ENCODE measurements around the gene MLXIP. TPM values are rescaled to one million over a fixed set of nuclear protein-coding genes. Genes with fewer than 3 reads are reported as not detected.

MLXIP gene
- total RNA-seq, 1 experiment from 2014 or later, result 13.5 TPM

- Histone ChIP-seq H3K36me3 (peaks cover 78% of the 10 kb centered on the region), H3K9me3 (replicated peaks) (no peaks in the 10 kb centered on the region), H3K27me3 (replicated peaks) (no peaks in the 10 kb centered on the region), H3K27ac (no peak overlapping the region), H3K4me1 (replicated peaks) (no peaks in the 10 kb centered on the region; the same call in 1 of the 2 replicates), H3K4me3 (no peak overlapping the region)
- DNase-seq (ENCODE audit: low read depth in 1 of 2, low spot score in 2 of 2), result no peak
Observed at GRCh38 chr12:122138181-122138580, 59.6 kb downstream of the MLXIP start.

GRCh38 chr12:122138616-122139015 lies 60.1 kb downstream of the MLXIP start:
- DNase-seq (ENCODE audit: low read depth in 1 of 2, low spot score in 2 of 2), result no peak
- Histone ChIP-seq H3K4me3 (no peak overlapping the region), H3K9me3 (replicated peaks) (no peaks in the 10 kb centered on the region), H3K4me1 (replicated peaks) (no peaks in the 10 kb centered on the region; the same call in 1 of the 2 replicates), H3K27me3 (replicated peaks) (no peaks in the 10 kb centered on the region), H3K36me3 (peaks cover 78% of the 10 kb centered on the region), H3K27ac (no peak overlapping the region)

GRCh38 chr12:122139266-122139665 lies 60.7 kb downstream of the MLXIP start:
- no peaks in the 10 kb centered on the region for H3K27me3 ChIP-seq (replicated peaks)
- DNase-seq (ENCODE audit: low read depth in 1 of 2, low spot score in 2 of 2), result no peak
- no peak overlapping the region for H3K27ac ChIP-seq
- peaks cover 76% of the 10 kb centered on the region for H3K36me3 ChIP-seq
- H3K4me1 ChIP-seq (replicated peaks), result no peaks in the 10 kb centered on the region; the same call in 1 of the 2 replicates
- H3K9me3 ChIP-seq (replicated peaks), result no peaks in the 10 kb centered on the region
- H3K4me3 ChIP-seq, result no peak overlapping the region

- H3K27ac ChIP-seq, result no peak overlapping the region
Observed at GRCh38 chr12:122139941-122140340, 61.4 kb downstream of the MLXIP start.

GRCh38 chr12:122140467-122141257 lies 62.1 kb downstream of the MLXIP start:
- Histone ChIP-seq H3K4me3 (no peak overlapping the region), H3K4me1 (replicated peaks) (no peaks in the 10 kb centered on the region; the same call in 1 of the 2 replicates), H3K27ac (no peak overlapping the region), H3K27me3 (replicated peaks) (no peaks in the 10 kb centered on the region), H3K9me3 (replicated peaks) (no peaks in the 10 kb centered on the region), H3K36me3 (peaks cover 66% of the 10 kb centered on the region)
- no peak for DNase-seq (ENCODE audit: low read depth in 1 of 2, low spot score in 2 of 2)

More at GRCh38 chr12:122139941-122140340, 61.4 kb downstream of the MLXIP start:
- Histone ChIP-seq H3K4me3 (no peak overlapping the region), H3K36me3 (peaks cover 73% of the 10 kb centered on the region), H3K9me3 (replicated peaks) (no peaks in the 10 kb centered on the region), H3K27me3 (replicated peaks) (no peaks in the 10 kb centered on the region), H3K4me1 (replicated peaks) (no peaks in the 10 kb centered on the region; the same call in 1 of the 2 replicates)
- no peak for DNase-seq (ENCODE audit: low read depth in 1 of 2, low spot score in 2 of 2)

- Histone ChIP-seq H3K4me1 (replicated peaks) (no peaks in the 10 kb centered on the region; the same call in 1 of the 2 replicates), H3K27ac (no peak overlapping the region), H3K36me3 (peaks cover 58% of the 10 kb centered on the region), H3K9me3 (replicated peaks) (no peaks in the 10 kb centered on the region), H3K27me3 (replicated peaks) (no peaks in the 10 kb centered on the region), H3K4me3 (no peak overlapping the region)
- no peak for DNase-seq (ENCODE audit: low read depth in 1 of 2, low spot score in 2 of 2)
Observed at GRCh38 chr12:122141911-122142725, 63.6 kb downstream of the MLXIP start.

- Histone ChIP-seq H3K9me3 (replicated peaks) (no peaks in the 10 kb centered on the region), H3K4me3 (no peak overlapping the region), H3K4me1 (replicated peaks) (no peaks in the 10 kb centered on the region; the same call in 1 of the 2 replicates), H3K27ac (no peak overlapping the region), H3K36me3 (peaks cover 54% of the 10 kb centered on the region), H3K27me3 (replicated peaks) (no peaks in the 10 kb centered on the region)
- no peak for DNase-seq (ENCODE audit: low read depth in 1 of 2, low spot score in 2 of 2)
Observed at GRCh38 chr12:122142857-122143256, 64.3 kb downstream of the MLXIP start.

- Histone ChIP-seq H3K4me3 (no peak overlapping the region), H3K9me3 (replicated peaks) (no peaks in the 10 kb centered on the region), H3K27ac (no peak overlapping the region), H3K4me1 (replicated peaks) (no peaks in the 10 kb centered on the region; the same call in 1 of the 2 replicates), H3K36me3 (peaks cover 40% of the 10 kb centered on the region), H3K27me3 (replicated peaks) (no peaks in the 10 kb centered on the region)
- DNase-seq (ENCODE audit: low read depth in 1 of 2, low spot score in 2 of 2), result no peak
Observed at GRCh38 chr12:122144885-122145284, 66.3 kb downstream of the MLXIP start.

- H3K9me3 ChIP-seq (replicated peaks), result no peaks in the 10 kb centered on the region
- H3K4me3 ChIP-seq, result no peak overlapping the region
- DNase-seq (ENCODE audit: low read depth in 1 of 2, low spot score in 2 of 2), result no peak
- H3K36me3 ChIP-seq, result peaks cover 34% of the 10 kb centered on the region
- no peak overlapping the region for H3K27ac ChIP-seq
- no peaks in the 10 kb centered on the region for H3K27me3 ChIP-seq (replicated peaks)
- no peaks in the 10 kb centered on the region; the same call in 1 of the 2 replicates for H3K4me1 ChIP-seq (replicated peaks)
Observed at GRCh38 chr12:122145505-122146330, 67.2 kb downstream of the MLXIP start.

- H3K4me3 ChIP-seq, result no peak overlapping the region
- no peak for DNase-seq (ENCODE audit: low read depth in 1 of 2, low spot score in 2 of 2)
- H3K27me3 ChIP-seq (replicated peaks), result no peaks in the 10 kb centered on the region
- no peaks in the 10 kb centered on the region for H3K9me3 ChIP-seq (replicated peaks)
- H3K27ac ChIP-seq, result no peak overlapping the region
- peaks cover 14% of the 10 kb centered on the region for H3K36me3 ChIP-seq
- H3K4me1 ChIP-seq (replicated peaks), result no peaks in the 10 kb centered on the region; the same call in 1 of the 2 replicates
Observed at GRCh38 chr12:122147514-122148290, 69.1 kb downstream of the MLXIP start.

- Histone ChIP-seq H3K4me3 (no peak overlapping the region), H3K27me3 (replicated peaks) (no peaks in the 10 kb centered on the region), H3K9me3 (replicated peaks) (no peaks in the 10 kb centered on the region), H3K27ac (no peak overlapping the region), H3K4me1 (replicated peaks) (no peaks in the 10 kb centered on the region), H3K36me3 (peaks cover 4% of the 10 kb centered on the region; the same call in 1 of the 2 replicates)
- no peak for DNase-seq (ENCODE audit: low read depth in 1 of 2, low spot score in 2 of 2)
Observed at GRCh38 chr12:122148657-122149056, 70.1 kb downstream of the MLXIP start.

GRCh38 chr12:122150127-122150681 lies 71.6 kb downstream of the MLXIP start:
- no peak overlapping the region for H3K4me3 ChIP-seq
- H3K27ac ChIP-seq, result no peak overlapping the region
- H3K9me3 ChIP-seq (replicated peaks), result no peaks in the 10 kb centered on the region
- no peaks in the 10 kb centered on the region for H3K4me1 ChIP-seq (replicated peaks)
- H3K27me3 ChIP-seq (replicated peaks), result no peaks in the 10 kb centered on the region
- no peak for DNase-seq (ENCODE audit: low read depth in 1 of 2, low spot score in 2 of 2)
- no peaks in the 10 kb centered on the region for H3K36me3 ChIP-seq

Measured in SJSA1 (cell line).